ENCODE data around the gene ARHGDIA. TPM values are rescaled to one million over a fixed set of nuclear protein-coding genes. Genes with fewer than 3 reads are reported as not detected.

Gene ARHGDIA
- total and polyA plus RNA-seq, 4 donors: 46.6 to 319 (median 238) TPM

DNA sequence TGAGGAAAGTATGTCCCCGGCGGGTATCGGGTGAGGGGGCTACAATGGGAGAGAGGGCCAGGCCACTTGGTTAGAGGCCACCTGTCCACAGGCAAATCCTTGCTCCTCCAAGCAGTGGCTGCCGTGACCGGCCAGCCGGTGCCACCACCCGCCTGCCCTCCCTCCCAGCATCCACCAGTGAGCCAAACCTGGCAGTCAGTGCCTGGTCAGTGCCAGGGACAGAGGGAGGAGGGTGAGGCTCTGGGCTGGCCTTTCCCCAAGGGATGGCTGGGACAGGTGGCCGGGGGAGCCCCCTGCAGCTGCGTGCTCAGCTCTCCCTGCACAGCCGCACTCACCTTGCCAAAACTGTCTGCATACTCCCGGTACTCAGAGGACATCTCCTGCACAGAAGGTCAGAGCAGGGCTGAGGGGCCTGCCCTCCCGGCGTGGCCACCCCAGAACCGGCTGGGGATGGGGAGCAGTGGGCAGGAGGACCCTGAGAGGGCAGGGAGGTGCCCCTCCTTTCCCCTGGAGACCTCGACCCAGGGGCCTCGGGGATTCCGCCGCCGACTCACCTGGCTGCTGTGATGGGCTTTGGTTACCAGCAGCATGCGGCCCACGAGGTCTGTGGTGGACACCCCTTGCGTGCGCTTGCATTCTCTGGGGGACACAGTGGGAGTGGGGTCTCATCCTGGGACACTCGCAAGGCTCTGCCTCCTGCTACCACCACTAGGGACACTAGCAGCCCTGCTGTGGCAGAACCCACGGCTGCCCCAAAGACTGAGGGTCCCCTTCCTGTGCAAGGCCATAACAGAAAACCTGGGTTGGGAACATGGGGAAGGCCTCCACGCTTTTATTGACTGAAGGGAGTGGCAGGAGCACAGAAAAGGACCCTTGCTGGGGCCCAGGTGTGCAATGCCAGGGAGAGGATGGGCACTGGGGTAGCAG is 36.3 kb upstream of the ARHGDIA start:
- no peaks in the 10 kb centered on the region for H3K9me3 ChIP-seq (ENCODE audit: control insufficient read depth, insufficient read depth, low read length)
- H3K4me1 ChIP-seq (ENCODE audit: control insufficient read depth, insufficient read depth, low read length): peaks cover 34% of the 10 kb centered on the region
- WGBS (ENCODE audit: insufficient coverage): 94% methylated on average over 19 of the region's 26 CpGs
- DNase-seq (ENCODE audit: low read depth in 4 of 6, low spot score in 6 of 6): no peak
- H3K4me3 ChIP-seq (ENCODE audit: low read depth, low read length): no peak overlapping the region
- no peaks in the 10 kb centered on the region for H3K27me3 ChIP-seq (ENCODE audit: control insufficient read depth, insufficient read depth, low read length)
- H3K36me3 ChIP-seq (ENCODE audit: control insufficient read depth, insufficient read depth, low read length): peaks cover 79% of the 10 kb centered on the region
- H3K27ac ChIP-seq (ENCODE audit: low read depth, low read length): no peak overlapping the region

DNA sequence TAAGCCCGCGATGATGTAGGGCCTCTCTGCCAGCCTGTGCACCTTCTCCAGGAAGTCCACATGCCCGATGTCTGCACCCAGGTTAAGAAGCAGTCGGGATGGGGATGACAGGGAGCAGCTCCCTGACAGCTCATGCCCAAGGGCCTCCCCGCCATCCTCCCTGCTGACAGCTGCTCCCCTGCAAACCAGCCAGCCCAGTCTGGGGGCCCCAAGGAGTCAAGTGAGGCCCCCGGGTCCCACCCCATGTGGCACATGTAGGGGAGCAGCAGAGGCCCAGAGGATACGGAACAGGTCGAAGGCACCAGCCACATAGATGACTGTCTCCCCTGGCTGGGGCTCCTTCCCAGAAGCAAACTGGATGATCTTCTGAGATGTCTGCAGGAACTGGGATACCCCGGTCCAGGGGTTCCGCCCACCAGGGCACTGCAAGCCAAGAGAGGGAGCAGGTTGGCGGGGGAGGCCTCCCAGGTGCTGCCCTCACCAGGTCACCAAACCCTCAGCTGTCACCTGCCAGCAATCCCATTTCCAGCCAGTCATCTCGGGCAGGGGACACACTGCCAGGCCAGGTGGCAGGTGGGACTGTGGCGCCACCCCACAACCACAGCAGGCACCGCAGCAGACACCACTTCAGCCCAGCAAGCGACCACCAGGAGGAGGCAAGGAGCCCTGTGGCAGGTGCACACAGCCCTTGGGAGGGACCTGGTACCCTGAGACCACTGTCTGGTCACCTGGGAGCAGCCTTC is 35.5 kb upstream of the ARHGDIA start:
- peaks cover 34% of the 10 kb centered on the region for H3K4me1 ChIP-seq (ENCODE audit: control insufficient read depth, insufficient read depth, low read length)
- no peak overlapping the region for H3K27ac ChIP-seq (ENCODE audit: low read depth, low read length)
- H3K36me3 ChIP-seq (ENCODE audit: control insufficient read depth, insufficient read depth, low read length): peaks cover 73% of the 10 kb centered on the region
- no peaks in the 10 kb centered on the region for H3K9me3 ChIP-seq (ENCODE audit: control insufficient read depth, insufficient read depth, low read length)
- no peaks in the 10 kb centered on the region for H3K27me3 ChIP-seq (ENCODE audit: control insufficient read depth, insufficient read depth, low read length)
- WGBS (ENCODE audit: insufficient coverage): 93% methylated on average over 15 of the region's 15 CpGs
- no peak for DNase-seq (ENCODE audit: low read depth in 4 of 6, low spot score in 6 of 6)
- H3K4me3 ChIP-seq (ENCODE audit: low read depth, low read length): no peak overlapping the region

DNA sequence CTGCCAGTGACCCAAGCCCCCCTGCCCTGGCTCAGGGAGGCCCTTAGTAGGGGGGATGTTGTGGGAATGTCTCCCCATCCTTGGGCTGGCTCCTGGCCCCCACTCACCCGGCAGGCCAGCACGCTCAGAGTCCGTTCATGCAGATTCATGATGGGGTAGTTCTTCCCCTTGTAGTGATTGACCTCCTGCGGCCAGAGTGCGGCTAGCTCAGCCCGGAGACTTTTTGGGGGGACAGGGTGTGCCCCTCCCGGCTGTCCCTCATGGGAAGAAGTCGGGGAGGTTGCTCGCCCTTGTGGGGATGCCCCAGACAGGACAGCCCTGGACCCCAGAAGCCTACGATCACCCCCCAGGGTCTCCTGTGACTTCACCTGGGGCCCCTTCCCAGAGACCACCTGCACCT is 34.9 kb upstream of the ARHGDIA start:
- H3K27ac ChIP-seq (ENCODE audit: low read depth, low read length): no peak overlapping the region
- peaks cover 77% of the 10 kb centered on the region for H3K36me3 ChIP-seq (ENCODE audit: control insufficient read depth, insufficient read depth, low read length)
- H3K4me1 ChIP-seq (ENCODE audit: control insufficient read depth, insufficient read depth, low read length): peaks cover 38% of the 10 kb centered on the region
- no peak overlapping the region for H3K4me3 ChIP-seq (ENCODE audit: low read depth, low read length)
- H3K27me3 ChIP-seq (ENCODE audit: control insufficient read depth, insufficient read depth, low read length): peaks cover 3% of the 10 kb centered on the region
- no peaks in the 10 kb centered on the region for H3K9me3 ChIP-seq (ENCODE audit: control insufficient read depth, insufficient read depth, low read length)
- whole genome bisulfite sequencing (ENCODE audit: insufficient coverage): 98% methylated on average over 8 of the region's 10 CpGs
- no peak for DNase-seq (ENCODE audit: low read depth in 4 of 6, low spot score in 6 of 6)

DNA sequence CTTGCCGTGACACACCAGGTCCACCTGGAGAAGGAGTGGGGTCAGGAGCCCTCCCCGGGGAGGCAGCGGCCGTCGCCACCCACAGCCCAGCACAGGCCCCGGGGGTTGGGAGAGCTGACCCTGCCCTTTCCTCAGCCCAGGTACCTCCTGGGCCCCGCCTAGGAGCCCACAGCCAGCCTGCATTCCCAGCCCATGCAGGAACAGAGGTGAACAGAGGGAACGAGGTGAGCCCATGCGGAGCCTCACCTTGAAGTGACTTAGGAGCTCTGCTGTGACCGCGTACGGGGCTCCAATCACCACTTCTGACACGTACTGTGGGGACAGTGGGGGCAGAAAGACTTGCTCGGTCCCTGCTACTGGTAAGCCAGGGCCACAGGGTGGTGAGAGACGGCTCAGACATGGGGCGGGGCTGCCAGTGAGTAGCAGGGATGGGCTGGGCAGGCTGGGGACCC is 34.3 kb upstream of the ARHGDIA start:
- no peak for DNase-seq (ENCODE audit: low read depth in 4 of 6, low spot score in 6 of 6)
- no peak overlapping the region for H3K27ac ChIP-seq (ENCODE audit: low read depth, low read length)
- WGBS (ENCODE audit: insufficient coverage): 92% methylated on average over 16 of the region's 16 CpGs
- H3K4me3 ChIP-seq (ENCODE audit: low read depth, low read length): no peak overlapping the region
- peaks cover 34% of the 10 kb centered on the region for H3K4me1 ChIP-seq (ENCODE audit: control insufficient read depth, insufficient read depth, low read length)
- no peaks in the 10 kb centered on the region for H3K9me3 ChIP-seq (ENCODE audit: control insufficient read depth, insufficient read depth, low read length)
- peaks cover 81% of the 10 kb centered on the region for H3K36me3 ChIP-seq (ENCODE audit: control insufficient read depth, insufficient read depth, low read length)
- H3K27me3 ChIP-seq (ENCODE audit: control insufficient read depth, insufficient read depth, low read length): peaks cover 3% of the 10 kb centered on the region

DNA sequence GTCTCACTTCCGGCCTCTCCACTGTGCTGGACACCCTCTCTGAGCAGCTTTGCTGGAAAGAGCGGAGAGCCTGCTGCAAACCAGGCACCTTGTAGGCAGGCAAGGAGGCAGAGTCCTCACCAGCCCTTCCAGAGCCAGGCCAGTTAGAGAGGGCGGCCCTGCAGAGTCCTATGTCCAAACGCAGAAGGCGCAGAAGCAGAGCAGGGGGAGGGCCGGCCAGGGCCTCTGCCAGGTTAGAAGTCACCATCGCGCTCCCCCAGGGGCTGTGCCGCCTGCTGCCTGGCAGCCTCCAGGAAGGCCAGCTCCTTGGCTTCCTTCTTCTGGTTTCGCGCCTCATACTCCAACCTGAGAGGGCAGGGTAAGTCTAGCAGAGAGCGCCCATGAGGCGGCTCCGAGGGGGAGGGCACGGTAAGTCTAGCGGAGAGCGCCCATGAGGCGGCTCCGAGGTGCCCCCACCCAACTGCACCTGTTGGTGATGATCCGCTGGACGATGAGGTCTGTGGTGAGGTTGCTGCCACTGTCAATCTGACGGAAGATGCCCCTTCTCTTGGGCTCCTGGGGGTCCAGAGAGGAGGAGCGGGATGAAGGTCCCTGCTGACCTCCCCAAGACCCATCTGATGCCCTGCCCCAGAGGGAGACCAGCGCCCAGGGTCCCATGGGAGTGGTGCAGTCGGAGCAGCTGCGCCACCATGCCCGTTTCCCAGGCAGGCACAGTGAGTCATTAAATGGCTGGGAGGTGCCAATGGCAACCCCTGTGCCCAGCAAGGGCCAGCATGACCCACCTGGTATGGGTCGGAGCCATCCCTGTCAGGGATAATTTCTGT is 33.7 kb upstream of the ARHGDIA start:
- H3K4me1 ChIP-seq (ENCODE audit: control insufficient read depth, insufficient read depth, low read length): peaks cover 28% of the 10 kb centered on the region
- H3K4me3 ChIP-seq (ENCODE audit: low read depth, low read length): no peak overlapping the region
- no peak overlapping the region for H3K27ac ChIP-seq (ENCODE audit: low read depth, low read length)
- no peak for DNase-seq (ENCODE audit: low read depth in 4 of 6, low spot score in 6 of 6)
- 90% methylated on average over 23 of the region's 28 CpGs for WGBS (ENCODE audit: insufficient coverage)
- H3K9me3 ChIP-seq (ENCODE audit: control insufficient read depth, insufficient read depth, low read length): no peaks in the 10 kb centered on the region
- H3K36me3 ChIP-seq (ENCODE audit: control insufficient read depth, insufficient read depth, low read length): peaks cover 88% of the 10 kb centered on the region
- peaks cover 3% of the 10 kb centered on the region for H3K27me3 ChIP-seq (ENCODE audit: control insufficient read depth, insufficient read depth, low read length)

DNA sequence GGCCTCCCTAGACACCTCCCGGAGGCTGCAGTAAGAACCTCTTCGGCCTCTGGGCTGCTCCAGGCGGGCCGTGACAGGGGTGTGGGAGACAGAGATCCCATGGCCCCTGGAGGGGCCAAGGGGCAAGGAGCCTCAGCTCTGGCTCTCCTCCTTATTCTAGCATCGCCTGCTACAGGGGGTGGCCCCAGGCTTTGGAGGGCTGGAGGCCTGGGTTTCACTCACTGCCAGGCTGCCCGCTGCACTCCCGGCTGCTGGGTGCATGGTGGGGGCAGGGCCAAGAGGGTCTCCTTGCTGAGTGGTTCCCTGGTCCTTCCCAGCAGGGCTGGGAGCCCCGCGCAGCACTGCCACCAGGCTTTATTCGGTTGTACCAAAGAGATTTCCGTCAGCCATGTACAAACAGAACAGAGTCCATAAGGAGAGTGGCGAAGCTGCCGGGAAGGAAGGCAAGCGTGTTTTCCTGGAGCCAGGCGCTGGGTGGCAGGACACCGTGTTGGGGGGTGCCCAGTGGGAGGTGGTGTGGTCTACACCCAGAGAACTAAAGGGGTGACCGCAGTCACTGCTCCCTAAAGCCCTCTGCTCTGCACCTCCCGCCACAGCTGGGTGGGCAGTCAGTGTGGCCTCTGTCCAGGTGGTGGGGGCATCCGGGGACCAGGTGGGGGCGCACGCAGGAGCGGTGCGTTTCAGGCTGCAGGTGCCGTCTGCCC is 32.9 kb upstream of the ARHGDIA start:
- peaks cover 3% of the 10 kb centered on the region for H3K27me3 ChIP-seq (ENCODE audit: control insufficient read depth, insufficient read depth, low read length)
- no peaks in the 10 kb centered on the region for H3K9me3 ChIP-seq (ENCODE audit: control insufficient read depth, insufficient read depth, low read length)
- WGBS (ENCODE audit: insufficient coverage): 92% methylated on average over 24 of the region's 24 CpGs
- H3K4me1 ChIP-seq (ENCODE audit: control insufficient read depth, insufficient read depth, low read length): peaks cover 21% of the 10 kb centered on the region
- DNase-seq (ENCODE audit: low read depth in 4 of 6, low spot score in 6 of 6): no peak
- no peak overlapping the region for H3K27ac ChIP-seq (ENCODE audit: low read depth, low read length)
- H3K36me3 ChIP-seq (ENCODE audit: control insufficient read depth, insufficient read depth, low read length): peaks cover 90% of the 10 kb centered on the region
- H3K4me3 ChIP-seq (ENCODE audit: low read depth, low read length): no peak overlapping the region

DNA sequence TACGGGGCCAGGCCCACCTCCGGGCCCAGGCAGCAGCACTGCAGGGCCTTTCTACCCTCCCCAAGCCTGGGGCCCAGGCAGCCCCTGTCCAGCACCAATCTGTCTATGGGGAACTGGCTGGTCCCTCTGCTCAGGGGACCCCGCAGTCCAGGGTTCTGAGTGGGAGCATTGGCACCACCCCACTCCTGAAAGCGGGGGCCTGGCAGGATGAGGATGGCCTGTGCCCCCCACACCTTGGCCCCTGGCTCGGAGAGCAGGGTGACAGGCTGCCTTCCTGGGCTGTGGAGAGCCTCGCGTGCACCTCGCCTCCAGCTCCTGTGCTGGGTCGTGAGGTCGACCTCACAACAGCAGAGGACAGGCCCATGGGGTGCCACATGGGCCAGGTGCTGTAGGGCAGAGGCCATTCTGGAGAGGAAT is 32.3 kb upstream of the ARHGDIA start:
- no peak overlapping the region for H3K4me3 ChIP-seq (ENCODE audit: low read depth, low read length)
- H3K9me3 ChIP-seq (ENCODE audit: control insufficient read depth, insufficient read depth, low read length): no peaks in the 10 kb centered on the region
- peaks cover 21% of the 10 kb centered on the region for H3K4me1 ChIP-seq (ENCODE audit: control insufficient read depth, insufficient read depth, low read length)
- H3K36me3 ChIP-seq (ENCODE audit: control insufficient read depth, insufficient read depth, low read length): peaks cover 90% of the 10 kb centered on the region
- peaks cover 3% of the 10 kb centered on the region for H3K27me3 ChIP-seq (ENCODE audit: control insufficient read depth, insufficient read depth, low read length)
- no peak for DNase-seq (ENCODE audit: low read depth in 4 of 6, low spot score in 6 of 6)
- H3K27ac ChIP-seq (ENCODE audit: low read depth, low read length): no peak overlapping the region
- WGBS (ENCODE audit: insufficient coverage): 93% methylated on average over 10 of the region's 10 CpGs

DNA sequence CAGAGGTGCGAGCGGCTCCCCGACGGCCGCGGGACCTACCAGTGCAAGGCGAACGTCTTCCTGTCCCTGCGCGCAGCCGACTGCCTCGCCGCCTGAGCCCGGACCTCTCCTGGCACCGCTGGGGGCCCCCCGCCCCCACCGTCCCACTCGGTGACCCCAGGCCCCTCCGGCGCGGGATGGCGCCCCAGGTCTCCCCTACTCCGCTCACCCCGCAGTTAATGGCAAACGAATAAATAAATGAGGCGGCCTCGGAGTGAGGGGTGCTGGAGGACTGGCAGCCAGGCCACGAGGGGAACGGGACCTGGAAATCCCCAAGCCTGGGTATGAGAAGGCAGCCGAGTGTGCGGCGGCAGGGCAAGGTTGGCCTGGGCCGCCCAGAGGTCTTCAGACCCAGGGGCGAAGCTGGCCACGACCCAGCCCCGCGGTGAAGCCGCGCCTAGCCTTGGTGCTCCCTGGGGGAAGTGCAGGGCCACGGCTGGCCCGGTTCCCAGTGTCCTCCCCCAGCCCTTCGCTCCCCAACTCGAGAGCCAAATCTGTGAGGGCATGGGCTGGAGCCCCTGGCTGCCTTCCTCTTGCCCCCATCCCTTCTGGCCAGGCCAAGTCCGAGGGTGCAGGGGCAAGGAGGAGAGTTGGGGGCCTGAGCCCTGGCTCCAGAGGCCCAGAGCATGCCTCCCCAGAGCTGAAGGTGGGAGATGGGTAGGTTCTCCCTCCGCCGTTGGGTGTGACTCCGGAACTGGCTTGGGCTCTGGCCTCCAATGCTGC is 31.7 kb upstream of the ARHGDIA start:
- H3K36me3 ChIP-seq (ENCODE audit: control insufficient read depth, insufficient read depth, low read length): peaks cover 90% of the 10 kb centered on the region
- DNase-seq (ENCODE audit: low read depth in 4 of 6, low spot score in 6 of 6): no peak
- H3K9me3 ChIP-seq (ENCODE audit: control insufficient read depth, insufficient read depth, low read length): no peaks in the 10 kb centered on the region
- H3K27me3 ChIP-seq (ENCODE audit: control insufficient read depth, insufficient read depth, low read length): peaks cover 3% of the 10 kb centered on the region
- 30% methylated on average over 42 of the region's 47 CpGs for WGBS (ENCODE audit: insufficient coverage)
- H3K4me3 ChIP-seq (ENCODE audit: low read depth, low read length): no peak overlapping the region
- H3K27ac ChIP-seq (ENCODE audit: low read depth, low read length): no peak overlapping the region
- peaks cover 21% of the 10 kb centered on the region for H3K4me1 ChIP-seq (ENCODE audit: control insufficient read depth, insufficient read depth, low read length)

Data from spinal cord (tissue), 10 donors.